Suppressor macrophage treated with lipopolysaccharide for 1 hour (primary cell): ENCODE data around the gene GABARAP.
A peak's percentile ranks its signal among the peaks of the same experiment; 100 is the strongest.

Source experiments
- DNase-seq, 3 donors: peaks; one replicate each; pipeline ENCODE4 v3.0.0-alpha.2; 2020 to 2022

The GABARAP gene

DNA sequence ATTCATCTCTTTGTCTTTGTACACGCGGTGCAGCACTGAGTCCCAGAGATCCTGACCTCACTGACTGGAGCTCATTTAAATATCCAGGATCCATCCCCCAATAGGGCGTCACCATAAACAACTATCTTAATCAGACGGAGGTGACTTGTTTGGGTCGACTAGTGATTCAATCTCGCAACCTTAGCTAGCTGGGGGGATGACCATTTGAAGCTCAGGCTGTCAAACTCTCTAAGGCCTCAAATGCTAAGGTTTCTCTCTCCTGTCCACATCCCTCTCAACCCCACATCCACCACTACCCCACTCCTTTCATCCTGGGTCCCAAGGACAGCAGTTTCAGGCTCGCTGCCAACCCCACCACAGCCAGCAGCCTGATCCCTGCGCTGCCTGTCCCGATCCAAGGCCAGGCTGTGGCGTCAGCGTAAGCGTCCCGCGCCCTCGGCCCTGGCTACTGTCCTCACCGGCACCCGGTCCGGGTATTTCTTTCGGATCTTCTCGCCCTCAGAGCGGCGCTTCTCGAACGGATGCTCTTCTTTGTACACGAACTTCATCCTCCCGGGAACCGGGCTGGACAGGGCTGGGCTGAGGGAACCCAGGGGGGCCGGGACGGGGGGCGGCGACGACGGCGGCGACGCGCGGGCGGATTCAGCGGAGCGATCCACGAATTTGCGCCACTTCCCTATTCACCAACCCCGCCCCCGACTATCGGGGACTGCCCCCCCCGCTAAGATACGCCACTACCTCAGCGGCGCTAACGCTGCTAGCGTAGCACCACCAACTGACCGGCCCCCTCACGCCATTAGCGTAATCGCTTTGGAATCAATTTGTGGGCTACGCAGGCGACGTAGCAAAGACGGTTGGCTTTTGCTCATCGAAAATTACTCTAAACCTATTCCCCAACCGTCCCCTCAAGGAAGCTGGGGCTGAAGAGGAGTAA is at the start of gene GABARAP:
Gene GABARAP (minus strand): TSS at position 667 of the 934 bp plus-strand sequence. CDS start 119 bp downstream, at position 548.
- peak; percentile 92 to 97 (median 96) for DNase-seq

DNA sequence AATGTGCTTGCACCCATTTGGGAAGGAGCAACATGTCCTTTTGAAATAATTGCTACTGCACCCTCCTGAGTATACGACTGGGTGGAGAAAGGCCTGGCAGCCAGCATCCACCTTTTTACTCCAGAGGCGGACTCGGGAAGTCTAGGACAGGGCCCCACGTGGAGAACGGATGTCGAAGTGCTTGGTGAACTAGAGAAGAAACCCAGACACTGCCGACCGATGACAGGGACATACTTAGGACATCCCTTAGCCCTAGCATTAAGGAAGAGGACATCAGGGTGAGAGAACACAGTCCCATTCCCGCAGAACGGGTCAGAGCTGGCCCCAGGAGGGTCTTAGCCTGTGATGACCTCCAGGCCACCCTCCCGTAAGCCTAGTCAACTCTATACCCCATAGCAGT is 48.4 kb upstream of the GABARAP start:
- no peak for DNase-seq

DNA sequence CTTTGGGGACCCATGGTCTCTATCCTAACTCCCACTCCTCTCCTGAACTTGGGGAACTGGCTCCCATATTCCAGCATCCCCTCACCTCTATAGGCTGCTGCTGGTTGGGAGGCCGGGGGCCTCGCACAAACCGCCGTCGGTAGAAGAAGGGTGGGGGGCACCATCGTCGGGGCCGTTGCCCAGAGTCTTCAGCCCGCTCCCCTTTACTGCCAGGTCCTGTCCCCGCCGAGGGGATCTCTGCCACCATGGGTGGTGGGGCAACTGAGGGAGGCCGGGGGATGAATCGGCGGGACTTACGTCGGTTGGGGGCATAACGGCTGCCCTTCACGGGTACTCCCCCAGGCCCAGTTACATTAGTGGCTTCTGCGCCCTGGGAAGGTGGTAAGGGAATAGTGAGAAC is 47.9 kb upstream of the GABARAP start:
- DNase-seq: no peak

DNA sequence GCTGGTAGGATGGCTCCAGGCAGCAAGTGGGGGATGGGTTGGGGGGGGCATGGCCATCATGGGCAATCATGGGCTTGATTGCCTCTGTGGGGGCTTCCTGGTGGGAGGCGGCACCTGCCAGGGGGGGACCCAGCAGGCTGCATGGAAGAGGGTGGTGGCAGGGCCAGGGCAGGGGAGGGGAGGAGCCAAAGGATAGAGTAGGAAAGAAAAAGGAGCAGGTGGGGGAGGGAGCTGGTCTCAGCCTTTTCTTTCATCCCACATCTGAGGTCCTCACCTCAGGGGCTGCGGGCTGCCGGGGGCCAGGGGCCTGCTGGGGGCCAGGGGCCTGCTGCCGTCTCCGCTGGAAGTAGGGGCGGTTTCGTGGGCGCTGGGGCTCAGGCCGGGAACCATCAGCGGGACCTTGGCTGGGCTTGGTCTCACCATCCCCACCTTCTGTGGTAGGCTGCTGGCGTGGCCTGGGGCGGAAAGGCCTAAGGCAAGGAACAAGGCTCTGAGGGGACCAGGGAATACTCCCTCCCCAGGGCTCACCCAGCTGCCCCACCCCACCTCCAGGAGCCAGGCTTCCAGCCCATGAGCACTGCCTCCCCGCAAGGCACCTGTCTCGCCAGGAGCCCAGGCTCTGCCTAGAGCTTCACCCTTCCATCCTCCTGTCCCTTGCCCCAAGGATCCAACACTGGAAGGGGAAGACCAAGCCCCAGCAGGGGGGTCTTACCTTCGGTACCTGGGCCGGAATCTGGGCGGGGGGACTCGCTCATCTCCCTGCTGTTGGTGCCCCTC is 47.2 kb upstream of the GABARAP start:
- DNase-seq: no peak

DNA sequence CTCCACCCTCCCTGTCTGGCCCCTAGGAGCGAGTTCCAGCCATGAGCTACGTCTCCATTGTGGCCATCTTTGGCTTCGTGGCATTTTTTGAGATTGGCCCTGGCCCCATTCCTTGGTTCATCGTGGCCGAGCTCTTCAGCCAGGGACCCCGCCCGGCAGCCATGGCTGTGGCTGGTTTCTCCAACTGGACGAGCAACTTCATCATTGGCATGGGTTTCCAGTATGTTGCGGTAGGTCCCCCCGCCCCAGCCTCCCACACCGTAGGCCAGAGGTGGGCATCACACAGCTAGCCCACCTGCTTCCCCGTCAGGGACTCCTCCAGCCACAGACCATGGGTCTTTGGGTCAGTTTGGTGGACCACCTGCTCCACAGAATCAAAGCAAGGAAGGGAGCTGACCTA is 43.4 kb upstream of the GABARAP start:
- DNase-seq: no peak

DNA sequence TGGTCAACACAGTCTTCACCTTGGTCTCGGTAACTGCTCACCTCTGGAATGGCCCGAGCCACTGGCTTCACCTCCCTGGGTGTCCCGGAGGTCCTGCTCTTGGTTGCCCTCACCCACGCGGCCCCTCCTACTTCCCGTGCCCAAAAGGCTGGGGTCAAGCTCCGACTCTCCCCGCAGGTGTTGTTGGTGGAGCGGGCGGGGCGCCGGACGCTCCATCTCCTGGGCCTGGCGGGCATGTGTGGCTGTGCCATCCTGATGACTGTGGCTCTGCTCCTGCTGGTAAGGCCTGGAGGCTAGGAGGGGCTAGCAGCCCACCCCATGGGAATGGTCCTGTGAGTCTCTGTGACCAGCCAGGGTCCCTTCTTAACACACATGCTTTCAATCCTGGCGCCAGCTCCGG is 42.7 kb upstream of the GABARAP start:
- DNase-seq: no peak

DNA sequence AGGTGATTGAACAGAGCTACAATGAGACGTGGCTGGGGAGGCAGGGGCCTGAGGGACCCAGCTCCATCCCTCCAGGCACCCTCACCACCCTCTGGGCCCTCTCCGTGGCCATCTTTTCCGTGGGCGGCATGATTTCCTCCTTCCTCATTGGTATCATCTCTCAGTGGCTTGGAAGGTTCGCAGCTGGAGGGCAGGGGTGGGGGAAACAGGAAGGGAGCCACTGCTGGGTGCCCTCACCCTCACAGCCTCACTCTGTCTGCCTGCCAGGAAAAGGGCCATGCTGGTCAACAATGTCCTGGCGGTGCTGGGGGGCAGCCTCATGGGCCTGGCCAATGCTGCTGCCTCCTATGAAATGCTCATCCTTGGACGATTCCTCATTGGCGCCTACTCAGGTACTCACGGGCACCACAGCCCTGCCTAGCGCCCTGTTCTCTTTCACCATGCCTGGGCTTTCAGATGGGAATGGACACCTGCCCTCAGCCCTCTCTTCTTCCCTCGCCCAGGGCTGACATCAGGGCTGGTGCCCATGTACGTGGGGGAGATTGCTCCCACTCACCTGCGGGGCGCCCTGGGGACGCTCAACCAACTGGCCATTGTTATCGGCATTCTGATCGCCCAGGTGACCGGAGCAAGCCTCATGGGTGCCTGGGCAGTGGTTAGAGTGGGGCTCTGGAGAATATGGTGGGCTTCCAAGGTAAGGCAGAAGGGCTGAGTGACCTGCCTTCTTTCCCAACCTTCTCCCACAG is 41.4 kb upstream of the GABARAP start:
- peak; percentile 43 to 52 (median 48) for DNase-seq

DNA sequence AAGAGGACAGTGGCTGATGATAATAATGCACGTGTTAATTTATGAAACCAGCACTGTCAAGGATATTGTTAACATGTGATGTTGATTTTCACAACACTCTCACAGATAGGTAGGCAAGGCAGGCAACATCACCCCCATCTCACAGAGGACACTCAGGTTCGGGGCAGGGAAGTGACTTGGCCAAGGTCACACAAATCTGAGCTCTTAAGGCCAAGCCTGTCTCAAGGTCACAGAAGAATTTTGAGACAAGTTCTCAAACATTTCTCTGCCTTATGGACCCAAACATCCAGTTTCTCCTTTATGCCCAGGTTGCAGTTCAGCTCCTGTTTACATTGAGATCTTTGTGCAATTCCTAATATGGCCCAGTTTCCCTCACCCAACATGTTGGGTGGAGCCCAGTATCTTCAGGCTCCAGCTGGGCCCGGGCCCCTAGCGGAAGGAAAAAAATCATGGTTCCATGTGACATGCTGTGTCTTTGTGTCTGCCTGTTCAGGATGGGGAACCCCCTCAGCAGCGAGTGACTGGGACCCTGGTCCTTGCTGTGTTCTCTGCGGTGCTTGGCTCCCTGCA is 40.6 kb upstream of the GABARAP start:
- peak in 2 of 3 donors; percentile 44 to 46 for DNase-seq

DNA sequence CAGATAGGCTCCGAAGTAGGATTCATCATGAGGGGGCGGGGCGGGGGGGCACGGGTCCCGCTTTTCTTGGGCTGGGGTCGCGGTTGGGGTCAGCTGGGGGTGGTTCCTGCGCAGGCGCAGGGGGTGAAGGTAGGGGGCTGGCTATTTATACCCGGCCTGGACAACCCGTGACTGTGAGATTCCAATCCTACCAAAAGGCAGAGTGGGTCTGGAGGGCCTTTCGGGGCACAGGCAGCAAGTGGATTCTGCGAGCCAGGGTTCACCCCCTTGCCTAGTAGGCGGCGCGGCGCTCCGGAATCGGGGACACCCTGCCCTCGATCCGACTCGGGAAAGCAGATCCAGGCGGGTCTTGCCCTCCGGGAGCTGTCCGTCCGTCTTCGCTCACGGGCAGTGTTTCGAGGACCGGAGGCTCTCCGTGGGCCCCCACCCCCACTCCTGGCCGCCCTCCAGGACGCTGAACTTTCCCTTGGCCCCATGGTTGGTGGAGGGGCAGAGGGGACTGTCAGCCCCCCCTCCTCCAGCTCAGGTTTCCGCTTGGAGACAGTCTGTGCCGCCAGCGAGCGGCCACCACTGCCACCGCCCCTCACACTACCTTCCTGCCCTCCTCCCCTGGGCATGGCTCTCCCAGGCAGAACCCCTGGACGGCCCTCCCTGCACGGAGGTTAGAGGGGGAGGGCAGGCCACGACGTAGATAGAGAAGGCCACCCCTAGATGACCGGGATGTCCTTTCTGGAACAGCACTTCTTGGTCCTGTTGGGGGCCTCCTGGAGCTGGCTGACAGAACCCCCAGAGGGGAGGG is 39.9 kb upstream of the GABARAP start:
- no peak for DNase-seq

DNA sequence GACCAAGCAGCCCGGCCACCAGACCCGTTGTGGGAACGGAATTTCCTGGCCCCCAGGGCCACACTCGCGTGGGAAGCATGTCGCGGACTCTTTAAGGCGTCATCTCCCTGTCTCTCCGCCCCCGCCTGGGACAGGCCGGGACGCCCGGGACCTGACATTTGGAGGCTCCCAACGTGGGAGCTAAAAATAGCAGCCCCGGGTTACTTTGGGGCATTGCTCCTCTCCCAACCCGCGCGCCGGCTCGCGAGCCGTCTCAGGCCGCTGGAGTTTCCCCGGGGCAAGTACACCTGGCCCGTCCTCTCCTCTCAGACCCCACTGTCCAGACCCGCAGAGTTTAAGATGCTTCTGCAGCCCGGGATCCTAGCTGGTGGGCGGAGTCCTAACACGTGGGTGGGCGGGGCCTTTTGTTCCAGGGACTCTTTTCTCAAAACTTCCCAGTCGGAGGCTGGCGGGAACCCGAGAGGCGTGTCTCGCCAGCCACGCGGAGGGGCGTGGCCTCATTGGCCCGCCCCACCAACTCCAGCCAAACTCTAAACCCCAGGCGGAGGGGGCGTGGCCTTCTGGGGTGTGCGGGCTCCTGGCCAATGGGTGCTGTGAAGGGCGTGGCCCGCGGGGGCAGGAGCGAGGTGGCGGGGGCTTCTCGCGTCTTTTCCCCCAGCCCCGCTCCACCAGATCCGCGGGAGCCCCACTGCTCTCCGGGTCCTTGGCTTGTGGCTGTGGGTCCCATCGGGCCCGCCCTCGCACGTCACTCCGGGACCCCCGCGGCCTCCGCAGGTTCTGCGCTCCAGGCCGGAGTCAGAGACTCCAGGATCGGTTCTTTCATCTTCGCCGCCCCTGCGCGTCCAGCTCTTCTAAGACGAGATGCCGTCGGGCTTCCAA is 39.1 kb upstream of the GABARAP start, which contains the start of gene SLC2A4:
Gene SLC2A4 (plus strand): TSS at position 645 of the 879 bp plus-strand sequence. CDS start 217 bp downstream, at position 862.
- DNase-seq: peak; percentile 98 to 100 (median 99)

DNA sequence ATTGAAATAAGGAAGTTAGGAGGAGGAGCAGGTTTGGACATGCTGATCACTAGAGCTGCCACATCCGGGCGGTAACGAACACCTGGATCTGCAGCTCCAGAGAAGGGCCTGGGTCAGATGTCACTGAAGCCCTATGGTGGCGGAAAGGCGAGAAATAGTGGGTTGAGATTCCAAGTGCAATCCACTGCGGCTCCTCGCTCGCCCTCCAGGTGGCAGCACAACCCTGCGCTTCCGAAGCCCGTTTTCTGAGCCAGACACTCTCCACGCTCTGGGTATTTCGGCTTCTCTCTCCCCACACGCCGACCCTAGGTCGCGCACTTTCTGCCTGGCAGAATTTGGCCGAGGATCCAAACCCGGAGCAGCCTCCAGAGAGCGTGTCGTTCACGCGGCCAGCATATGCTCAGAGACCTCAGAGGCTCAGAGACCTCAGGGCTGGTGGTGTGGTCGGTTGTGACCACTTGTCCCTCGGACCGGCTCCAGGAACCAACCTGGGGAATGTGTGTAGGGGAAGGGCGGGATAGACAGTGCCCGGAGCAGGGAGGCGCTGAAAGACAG is 38.3 kb upstream of the GABARAP start:
- peak; percentile 87 to 89 (median 88) for DNase-seq

DNA sequence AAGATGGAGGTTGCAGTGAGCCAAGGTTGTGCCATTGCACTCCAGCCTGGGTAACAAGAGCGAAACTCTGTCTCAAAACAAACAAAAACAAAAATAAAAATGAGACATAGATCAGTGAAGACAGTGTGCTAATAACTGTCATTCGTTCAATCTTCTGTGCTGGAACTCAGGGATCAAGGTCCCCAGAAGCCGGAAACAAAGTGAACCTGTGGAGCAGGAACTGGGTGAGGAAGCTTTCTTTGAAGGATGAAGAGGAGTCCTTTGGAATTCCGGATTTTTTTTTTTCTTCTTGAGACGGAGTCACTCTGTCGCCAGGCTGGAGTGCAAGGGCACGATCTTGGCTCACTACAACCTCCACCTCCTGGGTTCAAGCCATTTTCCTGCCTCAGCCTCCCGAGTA is 37.2 kb upstream of the GABARAP start:
- DNase-seq: no peak

DNA sequence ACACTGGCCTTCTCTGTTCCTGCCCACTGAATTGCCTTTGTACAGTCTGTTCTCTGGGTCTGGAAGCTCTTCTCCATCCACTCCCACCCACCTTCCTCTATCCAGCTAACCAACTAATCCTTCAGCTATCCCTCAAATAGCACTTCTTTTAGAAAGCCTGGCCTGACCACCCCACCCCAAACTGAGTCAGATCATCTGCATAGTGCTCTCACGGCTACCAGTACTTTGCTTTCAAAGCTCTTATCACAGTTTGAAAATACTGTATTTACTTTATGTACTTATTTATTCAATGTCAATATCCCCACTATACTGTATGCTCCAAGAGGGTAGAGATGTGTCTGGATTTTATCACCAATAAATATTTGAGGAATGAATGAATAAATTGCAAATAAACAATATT is 24.5 kb upstream of the GABARAP start:
- no peak for DNase-seq

DNA sequence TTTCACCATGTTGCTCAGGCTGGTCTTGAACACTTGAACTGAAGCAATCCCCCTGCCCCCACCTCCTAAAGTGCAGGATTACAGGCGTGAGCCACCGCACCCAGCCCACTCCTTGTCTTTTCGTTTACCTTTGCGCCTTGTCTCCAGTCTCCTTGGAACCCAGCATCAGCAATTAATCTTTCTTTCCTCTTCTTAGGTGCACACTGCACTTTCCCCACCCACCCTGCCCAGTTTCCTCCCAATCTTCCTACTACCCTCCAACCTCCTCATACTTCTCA is 21.5 kb upstream of the GABARAP start:
- DNase-seq: no peak

DNA sequence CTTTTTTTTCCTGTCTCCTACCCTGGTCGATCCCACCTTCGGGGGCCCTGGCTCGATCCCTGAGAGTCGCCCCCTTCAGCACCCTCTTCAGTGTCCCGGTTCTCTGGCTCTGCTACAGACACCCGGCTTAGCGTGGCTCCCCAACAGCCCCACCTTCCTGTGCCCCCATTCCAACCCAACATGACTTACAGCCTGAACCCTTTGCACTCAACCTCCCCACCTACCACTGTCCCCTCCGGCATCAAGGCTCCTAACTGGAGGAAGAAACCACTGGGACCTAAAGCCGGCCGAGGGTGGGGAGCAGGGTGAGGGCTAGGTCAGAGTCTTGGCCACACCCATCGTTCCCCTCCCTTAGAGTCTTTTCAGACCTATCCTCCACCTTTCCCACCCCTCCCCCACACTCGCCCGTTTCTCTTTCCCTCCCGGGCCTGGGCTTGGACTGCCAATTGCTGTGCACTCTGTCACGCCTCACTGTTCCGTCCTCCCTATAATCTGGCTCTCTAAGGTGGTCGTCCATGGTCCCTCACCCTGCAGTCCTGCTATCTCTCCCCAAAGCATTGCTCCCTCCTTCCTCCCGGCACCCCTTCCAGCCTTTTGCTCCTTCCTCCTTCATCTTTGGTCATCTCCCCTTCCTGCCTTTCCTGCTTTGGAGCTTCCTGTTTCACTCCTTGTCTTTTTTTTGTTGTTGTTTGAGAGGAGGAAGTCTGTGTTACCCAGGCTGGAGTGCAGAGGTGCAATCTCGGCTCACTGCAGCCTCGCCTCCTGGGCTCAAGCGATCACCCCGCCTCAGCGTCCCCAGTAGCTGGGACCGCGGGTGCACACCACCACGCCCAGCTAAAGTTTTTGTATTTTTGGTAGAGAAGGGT is 20.9 kb upstream of the GABARAP start:
- DNase-seq: peak; percentile 31 to 42 (median 32)

DNA sequence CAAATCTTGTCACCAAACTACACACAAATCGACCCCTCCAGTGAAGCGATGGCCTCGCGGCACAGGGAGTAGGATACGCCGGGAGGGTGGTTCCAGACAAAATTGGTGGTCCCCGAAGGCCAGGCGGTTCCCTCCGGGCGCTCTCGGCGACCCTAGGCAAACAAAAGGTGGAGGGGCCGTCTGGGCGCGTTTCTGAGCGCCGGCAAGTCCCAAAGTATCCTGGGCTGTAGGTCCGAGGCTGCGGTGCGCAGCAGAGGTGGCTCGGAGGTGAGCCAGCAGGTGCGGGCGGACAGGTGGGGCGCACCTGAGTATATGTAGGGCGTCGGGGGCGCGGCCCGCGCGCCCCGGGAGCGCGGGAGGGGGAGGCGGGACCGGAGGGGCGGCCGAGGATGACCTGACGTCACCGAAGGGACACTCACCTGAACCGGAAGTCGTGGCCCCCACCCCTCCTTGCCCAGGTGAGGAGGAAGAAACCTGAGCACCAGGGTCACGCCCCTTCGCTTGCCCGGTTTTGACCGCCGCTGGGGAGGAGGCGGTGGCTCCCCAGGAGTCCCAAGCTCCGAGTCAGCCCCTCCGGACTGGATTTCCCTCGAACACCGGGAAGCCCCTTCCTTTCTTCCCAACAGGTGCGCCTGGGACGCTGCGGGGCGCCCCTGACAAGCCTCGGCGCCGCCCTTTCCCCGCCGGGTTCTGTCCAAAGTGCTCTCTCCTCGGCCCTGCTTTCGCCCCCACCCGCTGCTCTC is 20.1 kb upstream of the GABARAP start, which contains the start of gene CLDN7:
Gene CLDN7 (minus strand): TSS at position 287 of the 743 bp plus-strand sequence. CDS start 435 bp downstream, outside the sequence.
- DNase-seq: no peak

DNA sequence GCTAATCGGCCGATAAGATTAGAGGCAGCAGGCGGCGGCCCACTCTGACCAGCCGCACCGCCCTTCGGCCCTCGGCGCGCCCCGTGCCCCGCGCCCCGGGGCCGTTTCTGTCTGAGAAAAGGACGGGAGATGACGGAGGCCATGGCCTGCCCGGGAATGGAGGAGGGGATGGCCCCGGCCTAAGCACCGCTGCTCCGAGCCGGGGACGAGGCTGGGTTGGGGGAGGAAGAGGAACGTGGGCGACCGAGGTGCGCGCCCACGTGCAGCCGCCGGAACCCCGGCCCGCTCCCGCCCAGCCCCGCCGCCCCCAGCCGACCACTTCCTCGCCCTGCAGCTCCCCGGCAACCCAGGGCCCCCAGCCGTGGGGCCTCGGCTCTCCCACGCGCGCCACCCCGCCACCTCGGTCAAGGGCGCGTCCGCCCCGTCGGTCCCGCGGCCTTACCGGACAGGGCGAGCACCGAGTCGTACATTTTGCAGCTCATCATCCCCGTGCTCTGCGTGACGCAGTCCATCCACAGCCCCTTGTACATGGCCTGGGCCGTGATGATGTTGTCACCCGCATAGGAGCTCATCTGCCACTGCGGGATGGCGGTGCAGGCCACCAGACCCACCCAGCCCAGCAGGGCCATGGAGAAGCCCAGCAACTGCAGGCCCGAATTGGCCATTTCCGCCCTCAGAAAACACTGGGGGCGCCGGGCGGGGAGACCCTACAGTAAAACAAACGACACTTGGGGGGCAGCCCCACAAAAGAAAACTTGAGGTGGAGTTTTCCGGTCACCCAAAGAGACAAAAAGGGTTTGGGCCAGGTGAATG is 19.3 kb upstream of the GABARAP start:
- DNase-seq: peak in 2 of 3 donors; percentile 16 to 38
